ENCODE measurements around the gene MUSTN1.

MUSTN1 gene

DNA sequence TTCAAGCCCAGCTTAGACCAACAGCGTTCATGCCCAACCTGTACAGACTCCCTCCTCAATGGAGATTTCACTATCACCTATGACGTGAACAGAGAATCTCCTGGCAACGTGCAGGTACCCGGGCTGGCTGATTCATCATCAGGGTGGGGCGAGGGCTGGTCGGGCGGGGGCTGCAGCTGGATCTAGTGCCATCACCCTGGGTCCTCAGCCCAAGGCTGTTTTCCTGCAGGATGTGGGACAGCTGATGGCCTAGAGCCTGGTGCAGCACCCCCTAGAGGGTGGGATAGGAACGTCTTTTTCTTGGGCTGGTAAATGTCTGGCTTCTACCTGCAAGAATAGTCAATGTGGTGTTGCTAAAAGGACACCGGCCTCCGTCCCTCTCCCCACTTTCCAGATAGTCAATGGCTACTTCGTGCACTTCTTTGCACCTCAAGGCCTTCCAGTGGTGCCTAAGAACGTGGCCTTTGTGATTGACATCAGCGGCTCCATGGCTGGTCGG, 35.8 kb downstream of the MUSTN1 start:
- no peak for DNase-seq

DNA sequence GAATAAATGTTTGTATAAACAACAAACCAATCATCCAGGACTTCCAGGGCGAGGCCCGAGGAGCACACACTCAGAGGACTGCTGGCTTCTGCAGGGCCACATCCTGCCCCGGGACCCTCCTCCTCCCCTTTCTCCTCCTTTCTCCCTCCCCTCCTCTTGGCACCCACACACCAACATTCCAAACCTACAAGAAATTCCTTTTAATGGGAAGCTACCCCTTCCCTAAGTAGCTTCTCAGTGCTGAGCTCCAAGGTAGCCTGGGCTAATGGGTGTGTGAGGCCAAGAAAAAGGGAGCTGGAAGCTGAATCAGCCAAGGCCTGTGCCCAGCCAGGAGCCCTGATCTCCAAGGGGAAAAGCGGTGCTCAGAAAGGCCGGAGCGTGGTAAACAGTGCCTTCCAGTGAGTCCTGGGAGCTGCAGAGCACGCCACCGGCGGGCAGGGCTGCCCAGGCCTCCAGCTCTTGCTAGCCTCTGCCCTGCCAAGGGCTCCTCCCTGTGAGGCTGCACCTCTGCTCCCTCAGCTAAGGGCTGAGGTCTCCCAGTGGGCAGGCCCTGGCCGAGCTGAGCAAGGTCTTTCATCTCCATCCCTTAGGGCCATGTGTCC, 36.3 kb downstream of the MUSTN1 start:
- DNase-seq, result no peak

DNA sequence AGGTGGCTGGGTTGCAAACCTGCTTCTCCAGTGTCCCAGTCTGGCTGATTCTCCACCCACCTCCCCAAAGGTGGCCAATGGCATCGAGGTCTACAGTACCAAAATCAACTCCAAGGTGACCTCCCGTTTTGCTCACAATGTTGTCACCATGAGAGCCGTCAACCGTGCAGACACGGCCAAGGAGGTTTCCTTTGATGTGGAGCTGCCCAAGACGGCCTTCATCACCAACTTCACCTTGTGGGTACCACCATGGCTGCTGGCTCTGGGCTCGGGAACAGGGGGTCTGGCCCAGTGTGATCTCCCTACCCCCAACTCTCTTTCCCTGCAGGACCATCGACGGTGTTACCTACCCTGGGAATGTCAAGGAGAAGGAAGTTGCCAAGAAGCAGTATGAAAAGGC, 38.4 kb downstream of the MUSTN1 start:
- DNase-seq, result no peak

DNA sequence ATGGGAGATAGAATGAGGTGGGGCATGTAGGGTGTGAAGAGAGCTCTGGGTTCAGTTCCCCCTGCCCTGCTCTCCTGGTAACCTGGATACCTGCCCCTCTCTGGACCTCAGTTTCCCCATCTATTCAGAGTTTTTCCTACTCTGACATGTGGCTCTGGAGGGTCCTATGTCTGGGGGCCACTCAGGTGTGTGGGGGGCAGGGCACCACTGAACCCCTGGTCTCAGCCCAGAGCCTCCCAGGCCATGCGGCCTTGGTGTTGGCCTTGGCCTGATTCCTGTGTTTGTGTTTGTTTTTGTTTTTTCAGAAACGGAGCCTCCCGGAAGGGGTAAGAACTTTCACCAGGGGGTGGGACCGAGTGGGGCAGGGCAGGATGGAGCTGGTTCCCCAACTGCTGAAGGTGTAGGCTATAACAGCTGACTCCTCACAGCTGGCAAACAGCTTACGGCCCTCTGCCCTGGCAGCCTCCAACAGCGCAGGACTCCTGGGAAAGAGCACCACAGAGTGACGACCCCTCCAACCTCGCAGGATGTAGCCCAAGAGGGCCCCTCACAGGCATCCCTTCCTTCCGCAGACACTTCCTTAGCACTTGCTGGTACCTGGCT, 39.4 kb downstream of the MUSTN1 start:
- no peak for DNase-seq

DNA sequence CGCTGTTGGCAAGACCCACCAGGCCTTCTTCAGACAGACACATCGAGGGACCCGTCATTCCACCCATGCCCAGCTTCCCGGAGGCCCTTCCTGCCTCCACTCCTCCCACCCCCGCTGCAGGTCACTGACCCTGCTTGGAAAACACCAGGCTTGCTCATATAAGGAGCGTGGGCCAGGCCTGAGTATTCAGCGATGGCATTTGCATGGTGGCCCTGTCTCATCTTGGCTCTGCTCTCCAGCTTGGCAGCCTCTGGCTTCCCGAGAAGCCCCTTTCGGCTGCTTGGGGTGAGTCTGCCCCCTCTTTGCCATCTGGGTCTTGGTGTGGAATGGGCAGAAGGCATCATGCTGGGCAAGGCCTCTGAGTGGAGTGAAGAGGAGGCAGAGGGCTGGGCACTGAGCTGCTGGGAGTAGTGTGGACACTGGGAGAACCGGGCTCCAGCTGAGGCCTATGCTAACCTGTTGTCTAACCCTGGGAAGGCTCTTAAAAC, 40.2 kb downstream of the MUSTN1 start, which contains the start of gene ITIH3:
ITIH3 (plus strand) TSS at position 185 of the 488 bp plus-strand sequence; CDS start at position 193, 8 bp downstream.
- DNase-seq, result peak in 1 of 14 donors; percentile 8

DNA sequence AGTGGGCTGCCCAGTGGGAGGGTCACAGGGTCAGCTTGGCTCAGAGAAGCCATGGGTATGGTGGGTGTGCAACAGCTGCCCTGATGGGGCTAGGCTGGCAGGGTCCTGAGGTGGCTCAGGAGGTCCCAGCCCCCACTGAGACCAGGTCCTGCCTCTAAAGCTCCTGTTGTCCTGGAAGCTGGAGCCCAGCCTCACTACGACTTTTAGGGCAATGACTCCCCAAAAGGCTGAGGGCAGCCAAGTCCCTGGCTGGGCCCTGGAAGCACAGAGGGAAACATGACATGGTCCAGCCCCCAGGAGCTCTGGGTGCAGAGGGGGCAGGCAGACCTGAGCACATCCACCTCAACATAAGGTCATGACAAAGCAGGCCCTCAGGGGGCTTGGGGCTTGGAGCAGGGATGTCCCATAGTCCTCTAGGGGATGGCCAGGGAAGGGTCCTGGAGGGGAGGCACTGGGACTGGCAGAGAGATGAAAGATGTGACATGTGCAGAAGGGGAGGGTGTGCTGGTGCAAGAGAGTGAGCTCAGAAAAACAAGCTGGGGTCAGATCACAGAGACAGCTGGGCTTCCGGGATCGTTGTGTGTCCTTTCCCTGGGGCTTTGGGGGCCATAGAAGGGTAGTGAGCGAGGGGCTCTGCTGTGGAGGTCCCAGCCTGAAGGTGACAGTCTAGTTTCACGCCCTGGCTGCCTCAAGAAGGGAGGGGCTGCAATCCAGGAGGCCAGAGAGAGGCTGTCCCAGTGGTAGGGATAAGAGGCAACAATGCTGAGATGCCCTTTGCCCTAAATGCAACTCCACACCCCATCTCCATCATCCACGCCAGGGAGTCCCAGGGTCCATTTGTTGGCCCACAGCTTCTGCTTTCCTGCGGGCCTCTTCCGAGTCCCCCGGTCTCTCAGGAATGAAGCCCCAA, 40.9 kb downstream of the MUSTN1 start:
- no peak for DNase-seq

DNA sequence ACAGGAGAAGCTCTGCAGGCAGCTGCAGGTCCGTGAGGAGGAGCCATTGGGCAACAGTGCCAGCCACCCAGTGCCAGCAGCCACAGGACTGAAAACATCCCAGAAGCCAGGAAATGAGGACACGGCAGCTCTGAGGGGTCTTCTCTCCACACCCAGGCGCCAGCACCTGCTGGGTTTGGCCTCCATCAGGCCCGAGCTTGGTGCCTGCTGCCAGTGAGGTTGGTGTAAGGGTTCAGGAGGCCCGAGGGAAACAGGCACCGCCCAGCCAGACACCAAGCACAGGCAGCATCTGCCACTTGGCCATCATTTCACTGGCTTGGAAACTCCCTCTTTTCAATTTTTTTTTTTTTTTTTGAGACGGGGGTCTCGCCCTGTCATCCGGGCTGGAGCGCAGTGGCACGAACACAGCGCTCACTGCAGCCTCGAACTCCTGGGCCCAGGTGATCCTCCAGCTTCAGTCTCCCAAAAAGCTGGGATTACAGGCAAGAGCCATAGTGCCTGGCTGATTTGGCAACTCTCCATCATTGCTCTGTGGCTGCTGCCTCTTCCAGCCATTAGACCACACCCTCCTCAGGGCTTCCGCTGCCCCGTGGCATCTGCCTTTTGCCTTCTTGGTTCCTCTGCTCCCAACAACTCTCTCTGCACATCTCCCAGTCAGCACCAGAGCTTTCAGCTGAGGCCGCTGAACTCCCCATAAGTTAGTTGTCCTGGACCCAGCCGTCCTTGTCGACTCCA, 41.7 kb downstream of the MUSTN1 start:
- DNase-seq, result no peak

DNA sequence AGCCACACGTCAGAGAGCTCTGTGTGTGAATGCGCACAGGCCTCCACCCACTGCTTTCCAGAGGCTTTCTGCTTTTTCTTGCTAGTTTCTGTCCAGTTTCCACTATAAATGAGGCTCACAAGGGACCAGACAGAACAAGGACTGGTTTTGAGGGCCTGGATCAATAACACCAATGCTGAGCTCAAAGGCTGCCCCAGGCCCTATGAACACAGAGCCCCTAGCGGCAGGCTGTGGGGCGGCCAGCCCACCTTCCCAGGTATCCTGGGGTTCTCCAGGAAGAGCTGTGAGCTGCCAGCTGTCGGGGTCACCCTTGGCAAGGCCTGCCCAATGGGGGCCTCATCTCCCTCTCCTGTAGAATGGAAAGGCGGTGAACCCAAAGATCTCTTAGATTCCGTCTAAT, 42.4 kb downstream of the MUSTN1 start:
- DNase-seq, result no peak

DNA sequence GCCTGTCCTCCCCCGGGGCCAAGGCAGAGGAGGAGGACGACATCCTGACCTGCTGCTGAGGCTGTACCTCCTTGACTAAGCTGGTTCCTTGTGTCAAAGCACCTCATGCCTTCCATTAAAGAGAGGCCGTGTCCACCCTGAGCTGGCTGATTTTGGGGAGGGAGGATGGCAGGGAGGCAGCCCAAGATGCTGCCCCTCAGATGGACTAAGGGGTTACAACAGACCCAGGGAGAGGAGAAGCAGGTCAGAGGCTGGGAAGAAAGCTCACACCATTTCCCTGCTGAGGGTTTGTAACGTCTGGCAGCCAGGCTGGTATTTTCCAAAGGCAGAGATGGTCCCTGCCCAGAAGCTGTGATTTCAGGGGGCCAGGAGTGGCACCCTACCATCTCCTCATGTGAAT, 42.9 kb downstream of the MUSTN1 start:
- DNase-seq, result no peak

DNA sequence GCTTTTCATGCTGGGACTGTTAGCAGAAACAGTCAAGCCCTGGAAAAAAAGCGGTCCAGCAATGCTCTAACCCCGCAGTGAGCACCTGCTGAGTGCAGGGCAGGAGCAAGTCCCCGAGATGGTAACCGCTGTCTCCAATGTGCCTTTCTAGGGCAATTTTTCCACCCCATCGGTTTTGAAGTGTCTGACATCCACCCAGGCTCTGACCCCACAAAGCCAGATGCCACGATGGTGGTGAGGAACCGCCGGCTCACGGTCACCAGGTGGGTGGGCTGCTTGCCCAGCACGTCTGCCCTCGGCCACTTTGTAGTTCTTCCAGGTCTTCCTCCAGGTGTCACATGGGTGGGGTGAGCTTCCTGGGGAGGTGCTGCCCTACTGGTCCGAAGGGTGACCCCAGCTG, 43.5 kb downstream of the MUSTN1 start:
- no peak for DNase-seq

DNA sequence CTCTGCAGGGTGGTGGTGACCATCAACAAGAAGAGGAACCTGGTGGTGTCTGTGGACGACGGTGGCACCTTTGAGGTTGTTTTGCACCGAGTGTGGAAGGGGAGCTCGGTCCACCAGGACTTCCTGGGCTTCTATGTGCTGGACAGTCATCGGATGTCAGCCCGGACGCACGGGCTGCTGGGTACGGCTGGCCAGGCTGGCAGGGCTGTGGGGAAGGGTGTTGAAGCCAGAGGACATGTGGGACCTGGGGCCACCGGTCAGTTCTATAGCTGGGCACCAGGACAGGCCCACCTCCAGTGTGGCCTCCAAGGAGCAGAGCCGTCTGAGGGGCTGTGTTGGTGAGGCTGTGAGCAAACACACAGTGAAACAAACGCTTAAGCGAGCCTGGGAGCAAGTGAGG, 44.1 kb downstream of the MUSTN1 start:
- no peak for DNase-seq

DNA sequence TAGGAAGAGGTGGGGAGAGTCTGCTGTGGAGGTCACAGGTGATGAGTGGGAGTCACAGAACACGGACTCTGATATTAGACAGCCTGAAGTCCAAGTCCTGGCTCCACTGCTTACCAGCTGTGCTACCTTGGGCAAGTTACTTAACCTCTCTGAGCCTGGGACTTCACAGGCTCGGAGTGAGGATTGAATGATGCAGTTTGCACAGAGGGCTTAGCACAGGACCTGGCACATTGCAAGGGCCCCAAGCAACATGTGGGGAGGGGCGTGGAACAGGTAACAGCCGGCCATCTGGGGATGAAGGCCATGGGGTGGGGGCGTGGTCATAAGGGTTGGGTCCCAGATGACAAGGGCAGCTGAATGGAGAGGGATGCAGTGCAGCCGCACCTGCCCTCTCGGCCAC, 44.5 kb downstream of the MUSTN1 start:
- DNase-seq, result no peak

DNA sequence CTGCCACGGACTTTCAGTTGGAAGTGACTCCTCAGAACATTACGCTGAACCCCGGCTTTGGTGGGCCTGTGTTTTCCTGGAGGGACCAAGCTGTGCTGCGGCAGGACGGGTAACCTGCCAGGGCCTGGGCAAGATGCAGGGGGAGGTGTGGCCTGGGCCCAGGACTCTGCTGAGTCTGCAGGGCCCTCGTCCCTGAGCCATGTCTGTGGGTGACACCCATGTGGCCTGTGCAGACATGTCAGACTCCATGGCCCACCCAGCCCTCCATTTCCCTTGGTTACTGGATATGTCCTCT, 45.1 kb downstream of the MUSTN1 start:
- no peak for DNase-seq

DNA sequence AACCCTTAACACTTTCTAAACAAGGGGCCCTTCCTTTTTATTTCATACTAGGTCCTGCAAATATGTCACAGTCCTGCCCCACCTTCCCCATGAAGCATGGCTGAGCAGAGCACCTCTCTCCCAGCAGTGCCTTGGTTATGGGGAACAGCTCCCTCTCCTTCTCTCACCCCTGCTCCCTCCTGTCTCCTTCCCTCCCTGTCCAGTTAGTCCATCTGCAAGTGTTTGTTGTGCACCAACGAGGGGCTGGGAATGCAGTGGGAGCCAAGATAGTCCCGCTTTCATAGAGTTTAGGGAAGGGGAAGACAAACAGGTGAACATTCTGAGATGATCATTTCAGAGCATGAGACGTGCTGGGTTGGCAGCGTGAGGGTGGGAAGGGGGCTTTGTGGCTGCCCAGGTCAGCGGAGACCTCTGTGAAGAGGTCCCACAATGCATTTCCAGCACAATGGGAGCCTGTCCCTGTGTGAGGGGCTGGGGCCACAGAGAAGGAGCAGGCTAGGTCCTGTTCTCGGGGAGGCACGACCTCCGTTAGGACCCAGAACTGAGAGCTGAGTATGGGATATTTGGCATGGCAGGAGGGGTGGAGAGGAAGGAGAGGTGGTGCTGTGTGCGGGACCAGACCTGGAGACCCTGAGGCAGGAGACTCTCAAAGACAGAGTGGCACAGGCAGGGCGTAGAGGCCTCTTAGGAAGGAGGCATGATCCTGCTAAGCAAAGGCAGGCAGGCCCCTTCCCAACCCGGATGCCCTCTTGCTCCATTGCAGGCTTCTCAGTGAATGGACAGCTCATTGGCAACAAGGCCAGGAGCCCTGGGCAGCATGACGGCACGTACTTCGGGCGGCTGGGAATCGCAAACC, 45.7 kb downstream of the MUSTN1 start:
- DNase-seq, result no peak

DNA sequence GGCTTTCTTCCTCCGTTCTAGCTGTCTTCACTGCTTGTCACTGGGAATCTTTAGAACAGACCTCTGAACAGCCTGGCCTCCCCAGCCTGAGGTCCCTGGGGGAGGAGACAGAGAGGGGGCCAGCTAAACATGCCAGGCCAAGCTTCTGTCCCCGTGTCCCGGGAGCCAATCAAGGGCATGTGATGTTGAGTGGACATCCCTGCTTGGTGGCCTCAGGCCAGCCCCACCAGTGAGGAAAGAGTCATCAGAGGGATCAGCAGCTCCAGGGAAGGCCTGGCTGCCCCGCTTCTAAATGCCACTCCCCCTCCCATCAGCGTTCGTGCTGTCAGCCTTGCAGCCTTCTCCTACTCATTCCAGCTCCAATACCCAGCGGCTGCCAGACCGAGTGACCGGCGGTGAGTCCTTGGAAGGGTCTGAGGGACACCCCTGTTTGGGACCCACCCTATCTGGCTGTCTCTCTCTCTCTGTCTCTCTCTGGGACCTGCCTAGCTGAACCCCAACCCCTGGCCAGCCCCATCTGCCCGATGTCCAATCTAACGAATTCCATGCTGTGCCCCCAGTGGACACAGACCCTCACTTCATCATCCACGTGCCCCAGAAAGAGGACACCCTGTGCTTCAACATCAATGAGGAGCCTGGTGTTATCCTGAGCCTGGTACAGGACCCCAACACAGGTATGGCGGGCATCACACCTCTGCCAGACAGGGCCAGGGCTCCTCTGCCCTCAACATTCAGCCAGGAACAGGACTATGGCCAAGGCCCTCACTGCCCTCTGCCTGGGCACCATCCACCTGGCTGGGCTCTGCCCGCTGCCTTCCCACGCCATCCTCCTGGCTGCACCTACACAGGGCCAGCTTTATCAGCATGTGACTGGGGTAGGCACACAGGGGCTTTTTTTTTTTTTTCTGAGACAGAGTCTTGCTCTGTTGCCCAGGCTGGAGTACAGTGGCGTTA, 46.9 kb downstream of the MUSTN1 start:
- peak in 1 of 14 donors; percentile 46 for DNase-seq

DNA sequence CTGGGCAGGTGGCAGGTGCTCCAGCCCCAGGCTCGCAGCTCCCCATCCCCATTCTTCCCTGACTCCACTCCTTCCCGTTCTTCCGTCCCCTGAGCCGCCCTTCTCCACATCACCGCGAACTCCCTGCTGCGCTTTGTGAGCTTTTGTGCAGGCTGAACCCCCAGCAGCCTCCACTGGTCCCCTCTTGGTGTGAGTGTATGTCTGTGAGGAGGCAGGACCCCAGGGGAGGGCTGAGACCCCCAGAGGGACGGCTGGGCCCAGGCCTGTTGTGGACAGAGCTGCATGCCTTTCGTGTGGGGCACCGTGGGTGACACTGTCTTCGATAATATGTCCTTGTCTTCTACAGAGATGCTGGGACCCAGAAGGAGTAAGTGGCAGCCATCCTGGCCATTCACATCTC, 47.6 kb downstream of the MUSTN1 start:
- no peak for DNase-seq

DNA sequence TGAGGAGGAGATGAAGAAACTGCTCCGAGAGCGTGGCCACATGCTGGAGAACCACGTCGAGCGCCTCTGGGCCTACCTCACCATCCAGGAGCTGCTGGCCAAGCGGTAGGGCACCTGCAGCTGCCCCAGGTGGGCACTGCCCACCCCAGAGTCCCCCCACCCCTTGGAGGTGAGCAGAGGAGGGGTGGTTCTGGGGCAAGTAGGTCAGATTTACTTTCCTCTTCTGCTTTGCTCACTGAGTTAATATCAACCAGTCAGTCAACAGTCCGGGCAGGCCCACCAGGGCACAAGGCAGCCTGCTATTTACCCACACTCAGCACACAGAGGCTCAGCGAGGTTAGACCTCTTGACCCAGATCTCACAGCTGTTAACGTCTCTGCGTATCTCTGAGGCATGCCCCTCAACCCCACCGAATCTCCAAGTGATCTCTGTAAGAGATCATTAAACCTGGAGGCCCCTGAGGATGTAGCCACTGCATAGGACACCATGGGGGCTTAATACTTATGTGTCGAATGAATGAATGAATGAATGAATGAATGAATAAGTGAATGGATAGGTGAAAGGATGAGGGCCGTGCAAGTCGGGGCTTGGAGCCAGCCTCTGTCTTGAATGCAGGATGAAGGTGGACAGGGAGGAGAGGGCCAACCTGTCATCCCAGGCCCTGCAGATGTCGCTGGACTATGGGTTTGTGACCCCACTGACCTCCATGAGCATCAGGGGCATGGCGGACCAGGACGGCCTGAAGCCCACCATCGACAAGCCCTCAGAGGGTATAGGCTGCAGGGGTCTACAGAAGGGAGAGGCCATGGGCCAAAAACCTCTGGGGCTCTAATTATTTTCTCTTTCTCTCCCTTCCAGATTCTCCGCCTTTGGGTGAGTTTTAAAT, 48.2 kb downstream of the MUSTN1 start:
- no peak for DNase-seq

DNA sequence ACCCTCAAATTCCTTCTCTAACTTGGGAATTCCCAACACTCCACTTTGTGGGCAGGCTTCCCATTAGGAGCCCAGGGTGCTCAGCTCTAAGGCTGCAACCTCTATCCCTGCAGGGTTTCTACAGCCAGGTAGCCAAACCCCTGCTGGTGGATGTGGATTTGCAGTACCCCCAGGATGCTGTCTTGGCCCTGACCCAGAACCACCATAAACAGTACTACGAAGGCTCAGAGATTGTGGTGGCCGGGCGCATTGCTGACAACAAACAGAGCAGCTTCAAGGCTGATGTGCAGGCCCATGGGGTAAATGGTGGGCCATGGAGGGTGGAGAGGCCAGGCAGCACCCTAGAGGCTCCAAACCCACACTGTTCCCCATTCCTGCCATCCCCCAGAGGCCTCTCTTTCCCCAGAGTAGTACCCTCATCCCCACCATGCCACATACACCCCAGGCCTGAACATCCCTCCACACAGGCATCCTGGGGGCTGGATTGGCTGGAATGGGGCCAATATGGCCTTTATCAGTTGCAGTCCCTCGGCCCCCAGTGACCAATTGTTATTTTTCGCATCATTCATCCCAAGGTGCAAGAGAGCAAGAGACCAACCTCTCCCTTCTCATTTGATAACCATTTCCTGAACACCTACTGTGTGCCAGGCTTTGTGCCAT, 49.8 kb downstream of the MUSTN1 start:
- DNase-seq, result no peak

Measured in C1 segment of cervical spinal cord (tissue), 14 donors.